SK-N-SH treated with all-trans-retinoic acid at 6 μM for 48 hours (cell line): ENCODE measurements around the gene FAM13A.

ENCODE experiments used
- ATAC-seq: fragments of 200-7000 bp; cut with Tn5 transposase; 3 replicates; pipeline ENCODE4 v1.9.1; 2020; ENCODE audit warnings: mild to moderate bottlenecking, moderate library complexity
- BACH2 ChIP-seq: fragments of 250-450 bp; sonication (Bioruptor Pico); IDR thresholded peaks from 2 replicates; pipeline ENCODE4 v1.9.0; 2021; ENCODE audit warnings: mild to moderate bottlenecking, borderline replicate concordance
- CSDC2 ChIP-seq: fragments of 250-450 bp; sonication (Bioruptor Pico); IDR thresholded peaks from 2 replicates; pipeline ENCODE4 v1.5.0; 2020; ENCODE audit warnings: mild to moderate bottlenecking, moderate library complexity
- ESRRG ChIP-seq: fragments of 250-450 bp; sonication (Bioruptor Pico); IDR thresholded peaks from 2 replicates; pipeline ENCODE4 v1.6.1; 2021; ENCODE audit warnings: mild to moderate bottlenecking
- GLIS3 ChIP-seq: fragments of 250-450 bp; sonication (Bioruptor Pico); IDR thresholded peaks from 2 replicates; pipeline ENCODE4 v1.5.0; 2020; ENCODE audit warnings: mild to moderate bottlenecking, moderate library complexity
- ISL1 ChIP-seq: fragments of 250-450 bp; sonication (Bioruptor Pico); IDR thresholded peaks from 2 replicates; pipeline ENCODE4 v2.1.2; 2022; ENCODE audit warnings: mild to moderate bottlenecking, moderate library complexity
- OSR1 ChIP-seq: fragments of 250-450 bp; sonication (Bioruptor Pico); IDR thresholded peaks from 2 replicates; pipeline ENCODE4 v1.8.0; 2022; ENCODE audit warnings: moderate library complexity, mild to moderate bottlenecking, inconsistent platforms
- POU6F1 ChIP-seq: fragments of 250-450 bp; sonication (Bioruptor Pico); IDR thresholded peaks from 2 replicates; pipeline ENCODE4 v1.8.0; 2021; ENCODE audit warnings: low read depth, mild to moderate bottlenecking, moderate library complexity, borderline replicate concordance
- PPARA ChIP-seq: fragments of 250-450 bp; sonication (Bioruptor Pico); IDR thresholded peaks from 2 replicates; pipeline ENCODE4 v1.5.0; 2020; ENCODE audit warnings: mild to moderate bottlenecking, borderline replicate concordance
- RARB ChIP-seq: fragments of 250-450 bp; sonication (Bioruptor Pico); IDR thresholded peaks from 2 replicates; pipeline ENCODE4 v1.8.0; 2021; ENCODE audit warnings: mild to moderate bottlenecking, moderate library complexity
- SNAI2 ChIP-seq: fragments of 250-450 bp; sonication (Bioruptor Pico); IDR thresholded peaks from 2 replicates; pipeline ENCODE4 v1.5.0; 2020; ENCODE audit warnings: mild to moderate bottlenecking, moderate library complexity
- ZC3H10 ChIP-seq: fragments of 250-450 bp; sonication (Bioruptor Pico); IDR thresholded peaks from 2 replicates; pipeline ENCODE4 v1.5.1; 2021; ENCODE audit warnings: mild to moderate bottlenecking, moderate library complexity
- ZFP3 ChIP-seq: fragments of 250-450 bp; sonication (Bioruptor Pico); IDR thresholded peaks from 2 replicates; pipeline ENCODE4 v1.5.0; 2020; ENCODE audit warnings: mild to moderate bottlenecking, moderate library complexity
- ZNF565 ChIP-seq: fragments of 450-650 bp; formaldehyde crosslinking; conservative IDR thresholded peaks from 2 replicates; pipeline ENCODE4 v1.5.0; 2020; ENCODE audit warnings: low read depth, mild to moderate bottlenecking, moderate library complexity
- ZNF70 ChIP-seq: fragments of 450-650 bp; formaldehyde crosslinking; IDR thresholded peaks from 2 replicates; pipeline ENCODE4 v1.5.0; 2020; ENCODE audit warnings: mild to moderate bottlenecking, moderate library complexity
- ZNF8 ChIP-seq: fragments of 450-650 bp; formaldehyde crosslinking; IDR thresholded peaks from 2 replicates; pipeline ENCODE4 v1.5.0; 2020; ENCODE audit warnings: mild to moderate bottlenecking, moderate library complexity
- TF ChIP-seq, protein P1 (sequence below): fragments of 250-450 bp; sonication (Bioruptor Pico); IDR thresholded peaks from 2 replicates; pipeline ENCODE4 v1.8.0; 2020; ENCODE audit warnings: mild to moderate bottlenecking, moderate library complexity, borderline replicate concordance
- TF ChIP-seq, protein P2 (sequence below): fragments of 250-450 bp; sonication (Bioruptor Pico); IDR thresholded peaks from 2 replicates; pipeline ENCODE4 v1.5.1; 2020; ENCODE audit warnings: low read depth, mild to moderate bottlenecking, moderate library complexity
- TF ChIP-seq, protein P3 (sequence below): fragments of 250-450 bp; sonication (Bioruptor Pico); IDR thresholded peaks from 2 replicates; pipeline ENCODE4 v1.5.0; 2020; ENCODE audit warnings: mild to moderate bottlenecking, moderate library complexity

Gene FAM13A

GRCh38 chr4:88846206-88846790, 210.7 kb downstream of the FAM13A start:
- TF ChIP-seq RARB (CRISPR knock-in tag) (no peak), ISL1 (no peak), OSR1 (no peak), ESRRG (CRISPR knock-in tag) (no peak), PPARA (CRISPR knock-in tag) (no peak), ZFP3 (CRISPR knock-in tag) (no peak), CSDC2 (no peak), BACH2 (CRISPR knock-in tag) (no peak), ZNF8 (CRISPR knock-in tag) (no peak), ZNF565 (CRISPR knock-in tag) (no peak), ZNF70 (no peak), SNAI2 (CRISPR knock-in tag) (no peak)
- TF ChIP-seq, protein P1, sequence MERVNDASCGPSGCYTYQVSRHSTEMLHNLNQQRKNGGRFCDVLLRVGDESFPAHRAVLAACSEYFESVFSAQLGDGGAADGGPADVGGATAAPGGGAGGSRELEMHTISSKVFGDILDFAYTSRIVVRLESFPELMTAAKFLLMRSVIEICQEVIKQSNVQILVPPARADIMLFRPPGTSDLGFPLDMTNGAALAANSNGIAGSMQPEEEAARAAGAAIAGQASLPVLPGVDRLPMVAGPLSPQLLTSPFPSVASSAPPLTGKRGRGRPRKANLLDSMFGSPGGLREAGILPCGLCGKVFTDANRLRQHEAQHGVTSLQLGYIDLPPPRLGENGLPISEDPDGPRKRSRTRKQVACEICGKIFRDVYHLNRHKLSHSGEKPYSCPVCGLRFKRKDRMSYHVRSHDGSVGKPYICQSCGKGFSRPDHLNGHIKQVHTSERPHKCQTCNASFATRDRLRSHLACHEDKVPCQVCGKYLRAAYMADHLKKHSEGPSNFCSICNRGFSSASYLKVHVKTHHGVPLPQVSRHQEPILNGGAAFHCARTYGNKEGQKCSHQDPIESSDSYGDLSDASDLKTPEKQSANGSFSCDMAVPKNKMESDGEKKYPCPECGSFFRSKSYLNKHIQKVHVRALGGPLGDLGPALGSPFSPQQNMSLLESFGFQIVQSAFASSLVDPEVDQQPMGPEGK (CRISPR knock-in tag): no peak
- TF ChIP-seq, protein P2, sequence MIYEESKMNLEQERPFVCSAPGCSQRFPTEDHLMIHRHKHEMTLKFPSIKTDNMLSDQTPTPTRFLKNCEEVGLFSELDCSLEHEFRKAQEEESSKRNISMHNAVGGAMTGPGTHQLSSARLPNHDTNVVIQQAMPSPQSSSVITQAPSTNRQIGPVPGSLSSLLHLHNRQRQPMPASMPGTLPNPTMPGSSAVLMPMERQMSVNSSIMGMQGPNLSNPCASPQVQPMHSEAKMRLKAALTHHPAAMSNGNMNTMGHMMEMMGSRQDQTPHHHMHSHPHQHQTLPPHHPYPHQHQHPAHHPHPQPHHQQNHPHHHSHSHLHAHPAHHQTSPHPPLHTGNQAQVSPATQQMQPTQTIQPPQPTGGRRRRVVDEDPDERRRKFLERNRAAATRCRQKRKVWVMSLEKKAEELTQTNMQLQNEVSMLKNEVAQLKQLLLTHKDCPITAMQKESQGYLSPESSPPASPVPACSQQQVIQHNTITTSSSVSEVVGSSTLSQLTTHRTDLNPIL: no peak
- no peak for ATAC-seq

- no peak for TF ChIP-seq ZC3H10 (CRISPR knock-in tag)
- no peak for TF ChIP-seq CSDC2
- TF ChIP-seq POU6F1: no peak
- TF ChIP-seq, protein P1 (CRISPR knock-in tag): no peak
- TF ChIP-seq ZNF8 (CRISPR knock-in tag): no peak
- no peak for TF ChIP-seq RARB (CRISPR knock-in tag)
- TF ChIP-seq PPARA (CRISPR knock-in tag): no peak
- no peak for TF ChIP-seq ZNF565 (CRISPR knock-in tag)
- no peak for TF ChIP-seq ZFP3 (CRISPR knock-in tag)
- TF ChIP-seq OSR1: no peak
- no peak for TF ChIP-seq BACH2 (CRISPR knock-in tag)
- no peak for TF ChIP-seq GLIS3 (CRISPR knock-in tag)
- TF ChIP-seq ZNF70: no peak
- TF ChIP-seq, protein P2: no peak
- no peak for TF ChIP-seq ISL1
- TF ChIP-seq, protein P3, sequence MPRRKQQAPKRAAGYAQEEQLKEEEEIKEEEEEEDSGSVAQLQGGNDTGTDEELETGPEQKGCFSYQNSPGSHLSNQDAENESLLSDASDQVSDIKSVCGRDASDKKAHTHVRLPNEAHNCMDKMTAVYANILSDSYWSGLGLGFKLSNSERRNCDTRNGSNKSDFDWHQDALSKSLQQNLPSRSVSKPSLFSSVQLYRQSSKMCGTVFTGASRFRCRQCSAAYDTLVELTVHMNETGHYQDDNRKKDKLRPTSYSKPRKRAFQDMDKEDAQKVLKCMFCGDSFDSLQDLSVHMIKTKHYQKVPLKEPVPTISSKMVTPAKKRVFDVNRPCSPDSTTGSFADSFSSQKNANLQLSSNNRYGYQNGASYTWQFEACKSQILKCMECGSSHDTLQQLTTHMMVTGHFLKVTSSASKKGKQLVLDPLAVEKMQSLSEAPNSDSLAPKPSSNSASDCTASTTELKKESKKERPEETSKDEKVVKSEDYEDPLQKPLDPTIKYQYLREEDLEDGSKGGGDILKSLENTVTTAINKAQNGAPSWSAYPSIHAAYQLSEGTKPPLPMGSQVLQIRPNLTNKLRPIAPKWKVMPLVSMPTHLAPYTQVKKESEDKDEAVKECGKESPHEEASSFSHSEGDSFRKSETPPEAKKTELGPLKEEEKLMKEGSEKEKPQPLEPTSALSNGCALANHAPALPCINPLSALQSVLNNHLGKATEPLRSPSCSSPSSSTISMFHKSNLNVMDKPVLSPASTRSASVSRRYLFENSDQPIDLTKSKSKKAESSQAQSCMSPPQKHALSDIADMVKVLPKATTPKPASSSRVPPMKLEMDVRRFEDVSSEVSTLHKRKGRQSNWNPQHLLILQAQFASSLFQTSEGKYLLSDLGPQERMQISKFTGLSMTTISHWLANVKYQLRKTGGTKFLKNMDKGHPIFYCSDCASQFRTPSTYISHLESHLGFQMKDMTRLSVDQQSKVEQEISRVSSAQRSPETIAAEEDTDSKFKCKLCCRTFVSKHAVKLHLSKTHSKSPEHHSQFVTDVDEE (CRISPR knock-in tag): no peak
- no peak for TF ChIP-seq SNAI2 (CRISPR knock-in tag)
- TF ChIP-seq ESRRG (CRISPR knock-in tag): no peak
- TF ChIP-seq, all 23 proteins: peak for 0
- no peak for ATAC-seq
Observed at GRCh38 chr4:88843067-88843685, 213.8 kb downstream of the FAM13A start.
